HG03196 (cell line): ENCODE measurements around the gene SLC35B4.
A peak's percentile ranks its signal among the peaks of the same experiment; 100 is the strongest.

Experiments used
- ATAC-seq: cut with Tn5 transposase; IDR thresholded peaks from one replicate; pipeline ENCODE4 v1.9.1; 2021; ENCODE audit not compliant: unreplicated experiment

The SLC35B4 gene, protein sequence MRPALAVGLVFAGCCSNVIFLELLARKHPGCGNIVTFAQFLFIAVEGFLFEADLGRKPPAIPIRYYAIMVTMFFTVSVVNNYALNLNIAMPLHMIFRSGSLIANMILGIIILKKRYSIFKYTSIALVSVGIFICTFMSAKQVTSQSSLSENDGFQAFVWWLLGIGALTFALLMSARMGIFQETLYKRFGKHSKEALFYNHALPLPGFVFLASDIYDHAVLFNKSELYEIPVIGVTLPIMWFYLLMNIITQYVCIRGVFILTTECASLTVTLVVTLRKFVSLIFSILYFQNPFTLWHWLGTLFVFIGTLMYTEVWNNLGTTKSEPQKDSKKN

DNA sequence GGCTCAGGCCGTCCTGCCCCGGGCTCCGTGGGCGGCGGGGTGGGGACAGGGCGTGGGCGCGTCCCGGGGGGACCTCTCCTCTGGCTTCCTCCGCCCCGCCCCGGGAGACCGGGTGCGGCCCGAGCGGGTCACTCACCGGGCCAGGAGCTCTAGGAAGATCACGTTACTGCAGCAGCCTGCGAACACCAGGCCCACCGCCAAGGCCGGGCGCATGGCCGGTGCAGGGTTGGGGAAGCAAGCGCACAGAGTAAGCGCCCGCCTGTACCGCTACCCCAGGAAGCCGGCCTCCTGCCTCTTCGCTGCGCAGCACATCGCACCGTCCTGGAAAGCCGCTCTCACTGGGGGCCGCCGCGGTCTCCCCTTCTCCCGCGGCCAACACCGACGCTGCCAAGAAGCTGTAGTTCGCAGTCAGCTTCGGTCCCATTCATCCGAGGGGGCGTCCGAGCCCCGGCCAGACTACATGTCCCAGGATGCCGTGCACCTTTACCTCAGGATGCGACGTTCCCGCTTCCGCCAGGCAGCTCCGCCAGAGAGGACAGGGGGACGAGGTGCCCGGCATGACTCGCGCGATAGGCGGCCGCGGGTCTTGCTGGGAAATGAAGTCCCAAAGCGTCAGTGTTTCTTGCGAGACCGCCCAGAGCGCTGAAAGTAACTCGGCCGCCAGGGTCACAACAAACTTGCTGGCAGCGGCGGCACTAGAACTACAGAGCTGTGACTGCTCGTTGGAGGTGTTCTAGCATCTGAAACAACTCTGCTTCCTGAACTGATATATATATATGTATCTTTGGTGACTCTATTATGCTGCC lies at the start of gene SLC35B4:
SLC35B4 (minus strand) TSS at position 392 of the 806 bp plus-strand sequence; CDS start at position 213, 179 bp downstream.
- peak; percentile 99 for ATAC-seq

DNA sequence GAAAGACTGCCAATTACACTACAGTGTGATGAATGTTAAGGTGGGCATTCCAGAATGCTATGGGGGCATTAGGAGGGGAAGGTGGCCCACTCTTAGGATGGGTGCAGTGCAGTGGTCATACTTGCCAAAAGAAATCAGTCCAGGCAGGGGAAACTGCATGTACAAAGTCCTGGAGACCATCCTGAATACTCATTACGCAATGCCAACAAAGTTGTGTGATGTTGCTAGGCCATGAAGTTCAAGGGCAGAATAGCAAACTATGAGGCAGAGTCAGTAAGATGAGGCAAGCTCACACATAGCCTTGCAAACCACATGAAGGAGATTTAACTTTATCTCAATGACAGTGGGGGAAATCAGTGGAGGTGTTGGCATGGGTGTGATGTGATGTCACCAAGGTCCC lies 49.8 kb upstream of the SLC35B4 start:
- no peak for ATAC-seq

DNA sequence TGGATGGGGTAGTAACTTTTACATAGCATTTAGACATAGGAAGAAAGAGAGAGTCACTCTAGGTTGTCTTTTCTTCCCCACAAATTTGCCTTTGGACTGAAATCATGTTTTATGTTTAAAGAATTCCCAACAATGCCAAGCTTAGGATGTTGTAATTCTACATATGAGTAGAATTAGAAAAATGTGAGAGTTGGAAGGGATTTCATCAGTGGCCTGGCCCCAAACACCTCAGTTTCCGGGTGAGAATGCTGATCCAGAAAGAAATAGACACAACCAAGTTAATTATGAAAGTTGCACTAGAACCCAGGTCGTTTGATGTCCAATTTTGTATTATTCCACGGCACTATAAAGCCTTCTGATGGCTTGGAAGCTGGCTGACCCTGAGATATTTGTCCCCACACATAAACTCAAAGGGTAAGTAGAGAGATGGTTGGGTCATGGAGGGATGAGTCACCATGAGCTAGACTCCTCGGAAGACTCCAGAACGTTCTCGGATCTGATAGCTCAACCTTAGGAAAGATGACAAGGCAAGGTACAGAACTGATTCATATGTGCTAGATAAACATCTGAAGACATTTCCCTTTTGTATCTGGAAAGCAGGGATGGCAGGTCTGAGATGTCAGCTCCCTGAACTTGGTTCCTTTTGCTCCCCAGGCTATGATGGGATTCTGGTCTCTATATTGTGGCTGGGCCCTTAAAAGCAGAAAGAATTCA lies 48.8 kb upstream of the SLC35B4 start:
- ATAC-seq, result no peak

DNA sequence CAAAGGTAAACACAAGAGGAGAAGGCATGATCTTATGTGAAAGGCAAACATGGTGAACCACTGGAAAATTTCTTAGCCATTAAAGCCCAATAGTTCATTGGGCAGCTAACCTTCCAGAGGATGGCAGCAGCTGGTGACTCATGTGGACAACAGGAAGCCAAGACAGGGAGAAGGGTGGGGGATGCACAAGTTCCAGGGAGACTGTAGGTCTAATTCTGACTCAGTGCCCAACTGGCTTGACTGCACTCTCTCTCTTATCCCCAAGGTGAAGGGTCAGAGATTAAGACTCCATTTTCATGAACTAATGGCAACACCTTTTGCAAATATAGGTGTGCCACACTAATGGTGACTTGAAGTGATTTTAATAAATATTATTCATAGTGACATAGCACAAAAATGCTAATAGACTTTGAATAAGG lies 47.9 kb upstream of the SLC35B4 start:
- ATAC-seq, result no peak

DNA sequence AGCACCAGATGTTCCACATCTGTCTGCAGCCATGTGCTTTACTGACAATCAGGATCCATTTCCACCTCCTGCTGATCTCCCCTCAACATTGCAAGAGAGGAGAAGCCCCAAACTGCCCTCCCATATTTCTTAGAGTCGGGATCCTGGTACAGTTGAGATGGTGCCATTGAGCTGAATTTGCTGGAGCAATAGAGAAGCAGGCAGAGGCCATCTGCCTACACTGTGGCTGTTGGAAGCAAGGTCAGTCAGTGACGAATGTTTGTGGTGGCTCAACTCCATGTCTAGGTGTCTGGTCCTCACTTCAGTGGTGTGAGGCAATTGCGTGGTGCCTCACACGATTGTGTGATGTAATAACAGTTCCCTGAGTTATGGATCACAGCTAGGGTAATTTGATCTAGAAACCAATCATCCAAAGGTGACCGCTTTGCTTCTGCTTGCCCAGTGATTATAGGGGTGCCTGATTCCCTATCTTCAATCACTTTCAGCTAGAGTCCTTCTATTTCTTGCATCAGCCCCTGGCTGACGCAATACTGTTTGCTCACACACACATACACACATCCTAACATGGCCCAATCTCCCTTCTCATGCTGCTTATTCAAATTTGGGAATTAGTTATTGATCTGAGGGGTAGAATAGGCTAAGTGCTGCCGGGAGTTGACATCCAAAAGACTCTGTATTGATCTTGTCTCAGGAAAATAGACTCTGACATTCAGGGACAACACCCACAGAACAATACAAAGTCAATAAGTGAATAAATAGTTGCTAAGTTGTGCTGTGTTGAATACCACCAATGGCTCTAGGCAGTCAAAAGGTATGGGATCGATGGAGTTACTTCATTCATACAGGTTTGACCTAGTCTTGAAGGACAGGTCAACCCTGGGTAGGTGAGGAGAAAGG lies 46.1 kb upstream of the SLC35B4 start:
- no peak for ATAC-seq

DNA sequence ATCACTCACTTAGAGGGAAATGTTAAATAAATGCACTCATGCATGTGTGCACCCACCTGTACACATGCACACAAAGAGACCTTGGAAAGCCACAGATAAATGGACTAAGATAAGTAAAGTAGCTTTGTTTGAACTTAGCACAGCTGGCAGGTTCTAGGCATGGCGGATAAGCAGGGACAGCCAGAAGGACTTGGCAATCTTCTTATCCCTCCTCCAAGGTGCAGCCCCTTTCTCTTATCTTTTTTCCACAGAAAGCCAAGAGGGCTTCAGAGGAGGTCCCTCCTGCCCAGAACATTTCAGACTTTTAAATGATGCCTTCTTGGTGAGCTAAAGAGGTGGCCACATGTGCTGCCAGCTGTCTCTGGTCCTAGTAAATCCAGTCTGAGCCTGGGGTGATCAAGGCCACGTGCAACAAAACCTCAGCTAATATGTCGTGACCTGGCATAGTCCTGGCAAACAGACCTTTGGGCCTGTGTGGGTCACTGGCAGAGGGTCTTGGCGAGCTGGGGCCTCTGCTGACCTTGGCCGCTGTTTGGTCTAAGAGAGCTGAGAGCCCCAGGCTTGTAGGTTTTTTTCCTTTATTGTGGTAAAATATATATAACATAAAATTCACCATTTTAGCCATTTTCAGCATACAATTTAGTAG lies 43.2 kb upstream of the SLC35B4 start:
- ATAC-seq, result no peak

DNA sequence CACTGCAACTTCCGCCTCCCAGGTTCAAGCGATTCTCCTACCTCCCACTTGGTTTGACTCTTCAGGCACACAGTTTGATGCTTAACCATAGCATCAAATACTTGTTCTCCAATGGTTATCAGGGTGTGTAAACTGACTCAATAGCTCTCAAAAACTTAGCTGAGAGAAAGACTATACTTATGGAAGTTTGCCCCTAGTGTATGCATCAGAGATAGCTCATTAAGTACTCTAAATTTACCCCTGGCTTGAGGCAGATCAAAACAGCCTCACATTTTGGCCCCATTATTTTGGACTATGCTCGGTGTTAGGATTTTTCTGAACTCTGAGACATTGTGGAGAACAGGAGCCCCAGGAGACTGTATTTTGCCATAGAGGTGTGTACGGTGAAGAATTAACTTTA lies 40.8 kb upstream of the SLC35B4 start:
- no peak for ATAC-seq

DNA sequence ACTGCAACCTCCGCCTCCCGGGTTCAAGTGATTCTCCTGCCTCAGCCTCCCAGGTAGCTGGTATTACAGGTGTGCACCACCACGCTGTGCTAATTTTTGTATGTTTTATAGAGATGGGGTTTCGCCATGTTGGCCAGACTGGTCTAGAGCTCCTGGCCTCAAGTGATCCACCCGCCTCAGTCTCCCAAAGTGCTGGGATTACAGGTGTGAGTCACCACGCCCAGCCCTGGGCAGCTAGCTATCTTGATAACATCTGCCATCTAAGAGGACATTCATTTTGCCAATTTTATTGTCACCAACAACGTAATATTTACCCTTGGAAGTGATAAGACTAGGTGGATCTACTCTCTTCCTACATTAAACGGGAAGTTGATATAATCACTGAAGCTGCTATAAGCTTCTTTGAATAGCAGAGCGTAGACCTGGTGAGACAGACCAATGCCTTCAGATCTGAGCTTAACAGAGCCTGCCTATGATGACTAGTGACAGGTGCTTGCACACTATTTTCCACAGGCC lies 39.7 kb upstream of the SLC35B4 start:
- ATAC-seq, result no peak

DNA sequence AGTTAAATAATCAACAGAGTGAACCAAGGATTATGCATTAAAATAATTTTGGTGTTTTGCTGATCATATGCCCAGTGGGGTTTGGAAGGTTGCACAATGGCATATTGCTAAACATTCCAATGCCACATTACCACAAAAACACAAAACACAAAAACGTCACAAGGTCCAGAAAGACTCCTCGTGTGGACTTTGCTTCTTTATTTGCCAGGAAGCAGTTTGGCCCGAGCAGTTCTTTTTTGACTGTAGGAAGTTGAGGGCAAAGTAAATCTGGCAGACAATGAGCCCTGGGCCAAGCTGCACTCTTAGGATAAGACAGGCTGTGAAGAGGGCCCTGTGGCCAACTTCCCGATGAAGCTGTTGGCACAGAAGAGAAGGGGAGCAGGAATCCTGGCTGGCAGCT lies 39.2 kb upstream of the SLC35B4 start:
- no peak for ATAC-seq

DNA sequence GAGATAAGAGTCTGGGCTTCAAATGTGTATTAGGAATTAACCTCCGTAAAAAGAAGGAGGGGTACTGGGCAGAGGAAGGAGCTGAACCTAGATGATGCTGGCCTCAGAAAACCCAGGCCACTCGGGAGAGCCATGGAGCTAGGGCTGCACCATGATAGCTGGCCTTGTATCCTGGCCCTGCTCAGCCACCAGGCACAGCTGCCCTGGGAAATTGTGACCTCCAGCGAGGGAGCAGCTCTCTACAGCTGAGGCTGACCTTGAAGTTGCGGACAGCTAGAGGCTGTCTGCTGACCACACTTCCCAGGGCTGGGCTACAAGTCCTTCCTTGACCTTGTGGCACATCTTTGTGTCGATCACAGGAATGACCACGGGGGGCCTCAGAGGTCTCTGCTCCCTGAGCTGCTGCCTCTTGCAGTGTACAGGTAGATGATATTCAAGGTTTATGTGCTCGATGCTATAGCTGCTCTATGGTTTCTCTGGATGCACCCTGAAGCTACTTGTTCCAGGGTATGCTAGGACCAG lies 38.3 kb upstream of the SLC35B4 start:
- no peak for ATAC-seq

DNA sequence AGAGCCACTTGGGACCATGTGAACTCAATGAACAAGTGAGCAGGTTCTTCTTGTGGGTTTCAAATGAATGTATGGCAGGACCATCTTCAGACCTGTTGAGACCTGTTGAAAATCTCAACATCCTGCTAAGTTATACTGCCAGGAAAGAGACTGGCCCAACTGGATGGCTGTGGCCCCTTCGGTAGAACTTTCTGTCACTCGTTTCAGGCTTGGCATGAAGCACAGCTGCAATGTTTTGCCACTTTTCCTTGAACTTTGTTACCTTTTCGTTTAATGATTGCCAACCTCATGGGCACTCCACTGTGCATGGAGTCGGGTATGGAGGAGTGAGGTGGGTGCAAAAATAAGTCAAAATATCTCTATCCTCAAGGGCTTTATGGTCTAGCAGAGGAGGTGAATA lies 36.7 kb upstream of the SLC35B4 start:
- no peak for ATAC-seq

DNA sequence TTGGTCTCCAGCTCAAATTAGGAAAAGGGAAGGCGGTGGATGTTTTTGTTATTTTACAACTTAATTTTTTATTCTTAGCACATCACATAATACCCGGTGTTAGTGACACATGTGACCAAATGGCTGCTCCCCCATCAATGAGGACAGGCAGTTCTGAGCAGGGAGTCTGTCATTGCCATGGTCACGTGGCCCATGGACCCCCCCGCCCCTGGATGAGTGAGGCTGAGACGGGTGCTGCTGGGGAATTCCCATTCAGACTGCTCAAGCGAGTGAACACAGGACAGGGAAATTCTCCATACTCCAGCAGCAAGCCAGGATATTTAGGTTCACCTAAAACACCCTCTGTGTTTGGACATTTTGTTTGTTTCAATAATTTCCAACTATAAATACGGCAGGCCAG lies 34.7 kb upstream of the SLC35B4 start:
- ATAC-seq, result no peak

DNA sequence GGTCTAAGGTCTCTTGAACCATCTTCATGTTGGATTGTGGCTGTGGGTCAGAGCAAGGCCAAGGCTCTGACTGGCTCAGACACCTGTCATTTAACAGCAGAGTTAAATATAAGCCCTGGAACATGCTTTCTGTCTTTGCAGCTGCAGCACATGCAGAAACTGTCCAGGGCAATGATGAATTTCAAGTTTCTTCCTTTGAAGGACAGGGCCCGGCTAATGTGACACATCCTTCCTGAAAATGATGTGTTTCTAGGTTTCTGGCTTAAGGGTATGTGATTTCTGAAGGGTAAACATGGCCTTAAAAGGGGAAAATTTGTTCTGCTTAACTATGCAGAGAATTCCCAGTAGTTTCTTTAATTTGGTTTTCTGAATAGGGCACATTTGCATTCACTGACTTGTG lies 34.0 kb upstream of the SLC35B4 start:
- no peak for ATAC-seq

DNA sequence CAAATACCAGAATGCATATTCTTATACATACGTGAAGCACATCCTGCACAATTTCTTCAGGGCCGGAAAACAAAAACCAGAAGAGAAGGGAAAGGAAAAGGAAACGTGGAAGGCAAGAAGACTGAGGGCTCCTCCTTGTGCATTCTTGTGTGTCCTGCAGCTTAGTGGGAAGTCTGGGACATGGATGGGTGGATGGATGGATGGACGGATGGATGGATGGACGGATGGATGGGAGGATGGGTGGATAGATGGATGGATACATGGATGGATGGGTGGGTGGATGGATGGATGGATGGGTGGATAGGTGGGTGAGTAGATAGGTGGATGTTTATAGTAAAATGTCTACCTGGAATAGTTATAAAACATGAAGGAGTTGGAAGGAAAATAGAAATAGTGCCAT lies 30.8 kb upstream of the SLC35B4 start:
- no peak for ATAC-seq

DNA sequence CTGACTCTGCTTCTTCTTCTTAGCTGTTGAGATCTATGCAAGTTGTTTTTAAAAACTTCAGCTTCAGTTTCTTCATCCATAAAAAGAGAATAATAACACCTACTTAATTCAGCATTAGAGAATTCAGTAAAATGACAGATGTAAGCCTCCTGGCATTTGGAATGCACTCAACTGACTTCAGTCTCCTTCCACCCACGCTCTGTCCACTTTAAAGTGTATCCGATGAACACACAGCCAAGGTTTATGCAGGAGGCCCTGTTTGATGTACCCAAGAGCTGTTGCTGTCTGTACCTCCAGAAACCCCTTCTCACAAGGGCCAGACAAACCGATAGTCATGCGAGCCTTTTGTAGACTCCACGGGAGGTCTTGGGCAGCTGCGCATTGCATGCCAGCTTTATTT lies 27.1 kb upstream of the SLC35B4 start:
- no peak for ATAC-seq

DNA sequence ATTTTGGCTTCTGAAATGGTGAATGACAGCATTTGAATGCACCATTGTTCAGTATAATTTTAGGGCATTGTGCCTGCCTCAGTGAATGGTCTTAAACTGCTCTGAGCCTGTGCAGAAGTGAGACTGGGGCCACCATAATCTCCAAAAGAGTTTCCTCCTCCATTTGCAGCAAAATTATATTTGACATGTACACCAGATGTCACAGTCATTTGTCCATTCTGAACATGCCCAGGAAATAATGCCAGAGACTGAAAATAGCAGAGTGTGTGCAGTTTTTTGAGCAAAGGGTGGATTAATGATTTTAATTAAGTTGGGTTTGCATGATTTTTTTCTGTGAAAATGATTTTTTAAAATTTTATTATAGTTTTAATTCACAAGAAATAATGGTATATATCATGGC lies 26.4 kb upstream of the SLC35B4 start:
- ATAC-seq, result no peak

DNA sequence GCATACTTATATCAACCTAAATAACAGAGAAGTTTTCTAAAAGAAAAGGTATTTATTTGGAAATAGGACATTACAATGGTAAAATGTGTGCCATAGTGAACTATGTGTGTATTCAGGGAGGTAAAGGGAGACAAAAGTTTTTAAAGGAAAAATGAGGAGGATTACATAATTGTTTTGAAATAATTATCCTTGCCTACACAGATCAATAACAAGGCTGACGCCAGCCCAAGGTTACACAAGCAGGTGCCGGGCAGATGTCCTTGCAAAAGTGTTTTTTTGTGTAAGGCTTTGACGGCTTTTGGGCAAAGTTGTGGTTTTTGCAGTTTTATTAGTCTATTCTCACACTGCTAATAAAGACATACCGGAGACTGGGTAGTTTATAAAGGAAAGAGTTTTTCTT lies 22.7 kb upstream of the SLC35B4 start:
- ATAC-seq, result no peak

DNA sequence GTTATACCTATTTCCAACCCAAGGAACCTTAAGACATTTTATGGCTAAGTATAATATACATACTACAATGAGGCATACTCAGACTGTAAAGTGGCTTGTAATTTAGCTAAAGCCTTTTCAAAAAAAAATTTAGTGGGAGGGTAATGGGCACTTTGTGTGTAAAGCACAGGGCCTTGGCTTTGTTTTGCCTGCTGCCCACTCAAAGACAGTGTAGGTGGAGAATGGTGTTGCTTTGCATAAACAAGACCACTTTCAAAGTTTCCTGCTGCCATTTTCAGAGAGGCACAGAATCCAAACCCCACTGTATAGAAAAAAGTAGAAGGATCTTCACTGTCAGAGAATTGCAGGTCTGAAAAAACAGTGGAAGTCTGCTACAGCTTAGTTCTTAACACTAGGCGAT lies 21.2 kb upstream of the SLC35B4 start:
- ATAC-seq, result no peak

DNA sequence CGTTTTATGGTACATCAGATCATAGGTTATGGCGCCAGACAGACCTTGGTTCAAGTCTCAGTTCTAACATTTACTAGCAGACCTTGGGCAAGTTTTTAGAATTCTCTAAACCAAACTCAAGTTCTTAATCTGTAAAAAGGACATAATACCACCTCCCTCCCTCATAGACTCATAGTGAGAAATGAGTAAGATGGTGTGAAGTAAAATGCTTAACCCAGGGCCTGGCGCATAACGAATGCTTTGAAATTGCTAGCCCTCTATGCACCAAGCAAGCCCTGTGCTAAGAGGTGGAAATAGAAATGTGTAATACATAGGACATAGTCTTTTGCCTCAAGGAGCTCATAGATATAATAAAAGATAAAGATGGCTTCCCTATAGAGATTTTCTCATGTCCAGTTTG lies 17.7 kb upstream of the SLC35B4 start:
- no peak for ATAC-seq

DNA sequence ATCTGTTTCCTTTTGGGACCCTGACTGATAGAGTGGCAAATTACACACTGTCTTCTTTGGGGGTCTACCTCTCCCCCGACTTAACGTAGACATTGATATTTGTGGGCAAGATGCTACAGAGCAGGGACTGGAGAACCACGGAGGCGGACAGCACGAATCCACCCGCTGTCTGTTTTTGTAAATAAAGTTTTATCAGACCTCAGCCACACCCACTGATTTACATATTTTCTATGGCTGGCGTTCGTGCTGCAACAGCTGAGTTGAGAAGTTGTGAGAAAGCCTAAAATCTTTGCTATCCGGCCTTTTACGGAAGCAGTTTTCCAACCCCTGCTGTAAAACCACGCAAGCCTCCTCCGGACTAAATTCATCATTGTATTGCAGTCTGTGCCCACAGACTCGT lies 17.2 kb upstream of the SLC35B4 start:
- no peak for ATAC-seq
